ENCODE measurements around the gene RPAP3. TPM values are rescaled to one million over a fixed set of nuclear protein-coding genes. Genes with fewer than 3 reads are reported as not detected.
"Not testable (repeated sequence)": the region's sequence is repeated elsewhere in the genome, so short reads cannot be mapped to it uniquely, and the experiment has no call there.

RPAP3 gene
- total RNA-seq, 1 donor from 2014 or later, result 24.2 TPM

DNA sequence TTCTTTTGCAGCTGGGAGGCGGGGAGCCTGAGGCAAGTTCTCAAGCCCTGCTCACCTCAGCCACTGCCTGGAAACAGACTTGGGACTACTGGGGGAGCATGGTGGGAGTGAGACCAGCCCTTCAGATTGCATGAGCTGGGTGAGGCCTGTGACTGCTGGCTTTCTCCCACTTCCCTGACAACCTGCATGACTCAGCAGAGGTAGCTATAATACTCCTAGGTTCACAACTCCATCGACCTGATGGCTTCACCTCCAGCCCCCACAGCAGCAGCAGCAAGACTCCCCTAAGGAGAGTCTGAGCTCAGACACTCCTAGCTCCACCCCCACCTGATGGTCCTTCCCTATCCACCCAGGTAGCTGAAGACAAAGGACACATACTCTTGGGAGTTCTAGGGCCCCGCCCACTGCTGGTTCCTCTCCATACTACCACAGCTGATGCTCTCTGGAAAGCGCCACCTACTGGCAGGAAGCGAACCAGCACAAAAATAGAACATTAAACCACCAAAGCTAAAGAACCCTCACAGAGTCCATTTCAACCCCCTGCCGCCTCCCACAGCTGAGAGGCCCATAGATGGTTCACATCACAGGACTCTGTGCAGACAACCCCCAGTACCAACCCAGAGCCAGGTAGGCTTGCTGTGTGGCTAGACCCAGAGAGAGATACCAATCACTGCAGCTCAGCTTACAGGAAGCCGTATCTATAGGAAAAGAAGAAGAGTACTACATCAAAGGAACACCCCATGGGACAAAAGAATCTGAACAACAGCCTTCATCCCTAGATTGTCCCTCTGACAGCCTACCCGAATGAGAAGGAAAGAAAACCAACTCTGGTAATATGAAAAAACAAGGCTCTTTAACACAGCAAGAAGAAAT is 68.7 kb downstream of the RPAP3 start:
- H3K9me3 ChIP-seq (replicated peaks), result peaks cover 35% of the 10 kb centered on the region
- H3K4me3 ChIP-seq, result no peak overlapping the region
- DNase-seq, result peak; percentile 19
- peaks cover 8% of the 10 kb centered on the region for H3K36me3 ChIP-seq
- intact Hi-C loops (cut with micrococcal nuclease), result no loop called here
- H3K27ac ChIP-seq (replicated peaks), result no peak overlapping the region
- H3K4me1 ChIP-seq, result no peaks in the 10 kb centered on the region
- TF ChIP-seq, protein P1, sequence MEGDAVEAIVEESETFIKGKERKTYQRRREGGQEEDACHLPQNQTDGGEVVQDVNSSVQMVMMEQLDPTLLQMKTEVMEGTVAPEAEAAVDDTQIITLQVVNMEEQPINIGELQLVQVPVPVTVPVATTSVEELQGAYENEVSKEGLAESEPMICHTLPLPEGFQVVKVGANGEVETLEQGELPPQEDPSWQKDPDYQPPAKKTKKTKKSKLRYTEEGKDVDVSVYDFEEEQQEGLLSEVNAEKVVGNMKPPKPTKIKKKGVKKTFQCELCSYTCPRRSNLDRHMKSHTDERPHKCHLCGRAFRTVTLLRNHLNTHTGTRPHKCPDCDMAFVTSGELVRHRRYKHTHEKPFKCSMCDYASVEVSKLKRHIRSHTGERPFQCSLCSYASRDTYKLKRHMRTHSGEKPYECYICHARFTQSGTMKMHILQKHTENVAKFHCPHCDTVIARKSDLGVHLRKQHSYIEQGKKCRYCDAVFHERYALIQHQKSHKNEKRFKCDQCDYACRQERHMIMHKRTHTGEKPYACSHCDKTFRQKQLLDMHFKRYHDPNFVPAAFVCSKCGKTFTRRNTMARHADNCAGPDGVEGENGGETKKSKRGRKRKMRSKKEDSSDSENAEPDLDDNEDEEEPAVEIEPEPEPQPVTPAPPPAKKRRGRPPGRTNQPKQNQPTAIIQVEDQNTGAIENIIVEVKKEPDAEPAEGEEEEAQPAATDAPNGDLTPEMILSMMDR (IDR thresholded peaks at IDR 0.05; ENCODE audit: borderline replicate concordance), result peak; percentile 45
- H3K27me3 ChIP-seq (ENCODE audit: low read depth), result no peaks in the 10 kb centered on the region

DNA sequence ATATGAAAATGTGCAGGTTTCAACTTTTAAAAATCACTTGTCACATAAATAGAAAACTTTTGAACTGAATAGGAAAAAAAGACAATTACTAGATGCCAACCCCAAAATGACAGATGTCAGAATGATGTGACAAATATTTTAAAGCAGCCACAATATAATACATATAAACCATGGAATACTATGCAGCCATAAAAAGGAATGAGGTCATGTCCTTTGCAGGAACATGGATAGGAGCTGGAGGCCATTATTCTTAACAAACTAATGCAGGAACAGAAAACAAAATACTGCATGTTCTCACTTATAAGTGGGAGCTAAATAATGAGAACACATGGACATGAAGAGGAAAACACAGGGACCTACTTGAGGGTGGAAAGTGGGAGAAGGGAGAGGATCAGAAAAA is 70.1 kb downstream of the RPAP3 start:
- Histone ChIP-seq H3K9me3 (replicated peaks) (peaks cover 27% of the 10 kb centered on the region), H3K36me3 (peaks cover 18% of the 10 kb centered on the region)
- H3K27me3 ChIP-seq (ENCODE audit: low read depth); intact Hi-C loops (cut with micrococcal nuclease); H3K4me1 ChIP-seq; DNase-seq; H3K27ac ChIP-seq (replicated peaks); H3K4me3 ChIP-seq: not testable (repeated sequence)

DNA sequence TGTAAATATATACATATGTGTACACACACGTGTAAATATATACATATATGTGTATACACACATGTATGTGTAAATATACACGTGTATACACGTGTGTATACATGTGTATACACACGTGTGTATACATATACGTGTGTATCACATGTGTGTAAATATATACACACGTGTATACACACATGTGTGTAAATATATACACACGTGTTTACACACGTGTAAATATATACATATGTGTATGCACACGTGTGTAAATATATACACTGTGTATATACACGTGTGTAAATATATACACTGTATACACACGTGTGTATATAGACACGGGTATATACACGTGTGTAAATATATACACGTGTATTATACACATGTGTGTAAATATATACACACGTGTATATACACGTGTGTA is 71.7 kb downstream of the RPAP3 start:
- DNase-seq, result no peak
- TF ChIP-seq, protein P1 (IDR thresholded peaks at IDR 0.05; ENCODE audit: borderline replicate concordance), result no peak
- H3K36me3 ChIP-seq, result peaks cover 19% of the 10 kb centered on the region
- no peaks in the 10 kb centered on the region for H3K27me3 ChIP-seq (ENCODE audit: low read depth)
- intact Hi-C loops (cut with micrococcal nuclease), result no loop called here
- no peaks in the 10 kb centered on the region for H3K4me1 ChIP-seq
- H3K27ac ChIP-seq (replicated peaks), result no peak overlapping the region
- H3K4me3 ChIP-seq, result no peak overlapping the region
- peaks cover 21% of the 10 kb centered on the region for H3K9me3 ChIP-seq (replicated peaks)

DNA sequence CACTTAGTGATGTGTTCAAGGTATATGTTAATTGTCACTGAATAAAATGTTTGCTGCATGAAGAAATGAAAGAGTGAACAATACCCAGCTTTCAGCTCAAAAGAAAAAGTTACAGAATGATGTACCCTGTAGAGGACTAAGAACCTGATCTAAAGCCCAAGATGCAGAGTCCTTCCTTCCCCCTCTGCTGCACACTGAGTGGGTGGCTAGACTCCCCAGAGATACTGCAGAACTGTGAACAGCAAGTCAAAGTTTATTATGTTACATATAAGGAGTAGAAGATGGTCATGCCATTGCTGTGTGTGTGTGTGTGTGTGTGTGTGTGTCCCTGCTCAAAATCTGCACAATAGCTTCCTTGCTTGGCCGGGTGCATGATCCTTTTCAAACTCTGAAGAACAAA is 83.9 kb downstream of the RPAP3 start:
- TF ChIP-seq, protein P1 (IDR thresholded peaks at IDR 0.05; ENCODE audit: borderline replicate concordance), result no peak
- DNase-seq, result no peak
- Histone ChIP-seq H3K9me3 (replicated peaks) (peaks cover 9% of the 10 kb centered on the region), H3K4me3 (no peak overlapping the region), H3K4me1 (no peaks in the 10 kb centered on the region), H3K27me3 (ENCODE audit: low read depth) (no peaks in the 10 kb centered on the region), H3K27ac (replicated peaks) (no peak overlapping the region), H3K36me3 (peaks cover 4% of the 10 kb centered on the region)
- intact Hi-C loops (cut with micrococcal nuclease), result no loop called here

DNA sequence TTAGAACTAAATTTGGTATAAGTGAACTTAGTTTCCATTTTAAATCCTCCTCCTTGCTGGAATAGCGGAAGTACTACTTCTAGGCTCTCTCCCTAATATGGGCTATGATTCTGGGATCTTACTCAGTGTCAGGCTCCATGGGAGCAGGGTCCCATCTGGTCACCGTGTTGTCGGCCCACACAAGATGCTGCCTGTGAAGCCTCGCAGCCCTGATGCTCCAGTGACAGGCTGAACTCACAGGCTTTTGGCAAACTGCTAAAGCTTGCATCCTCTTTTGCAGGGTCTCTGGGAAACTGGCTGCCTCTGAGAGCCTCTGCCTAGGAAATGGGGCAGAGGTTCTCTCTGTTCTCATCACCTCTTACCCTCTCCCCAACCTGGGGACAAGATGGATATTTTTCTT is 88.4 kb downstream of the RPAP3 start:
- no peak overlapping the region for H3K4me3 ChIP-seq
- peaks cover 5% of the 10 kb centered on the region for H3K36me3 ChIP-seq
- no peaks in the 10 kb centered on the region for H3K4me1 ChIP-seq
- TF ChIP-seq, protein P1 (IDR thresholded peaks at IDR 0.05; ENCODE audit: borderline replicate concordance), result no peak
- no peak overlapping the region for H3K27ac ChIP-seq (replicated peaks)
- no peak for DNase-seq
- H3K27me3 ChIP-seq (ENCODE audit: low read depth), result no peaks in the 10 kb centered on the region
- intact Hi-C loops (cut with micrococcal nuclease), result no loop called here
- H3K9me3 ChIP-seq (replicated peaks), result peaks cover 11% of the 10 kb centered on the region

DNA sequence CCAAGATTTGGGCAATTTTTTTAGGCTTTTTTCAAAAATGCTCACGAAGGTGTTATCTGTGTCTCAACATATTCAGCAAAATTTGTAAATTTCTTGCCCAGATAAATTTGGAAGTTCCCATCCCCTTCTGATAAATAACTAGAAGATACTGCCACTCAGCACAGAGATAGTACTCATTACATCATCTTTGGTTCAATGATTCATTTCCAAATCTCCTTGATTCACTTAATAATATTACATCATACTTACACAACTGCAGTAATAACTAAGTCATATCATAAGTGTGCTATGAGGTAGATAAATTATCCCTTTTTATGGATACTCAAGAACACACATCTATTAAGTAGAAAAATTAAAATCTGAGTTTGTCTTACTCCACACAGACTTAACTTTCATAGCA is 89.4 kb downstream of the RPAP3 start:
- TF ChIP-seq, protein P1 (IDR thresholded peaks at IDR 0.05; ENCODE audit: borderline replicate concordance), result no peak
- no peak for DNase-seq
- Histone ChIP-seq H3K27me3 (ENCODE audit: low read depth) (no peaks in the 10 kb centered on the region), H3K4me1 (no peaks in the 10 kb centered on the region), H3K27ac (replicated peaks) (no peak overlapping the region), H3K9me3 (replicated peaks) (peaks cover 11% of the 10 kb centered on the region), H3K4me3 (no peak overlapping the region), H3K36me3 (peaks cover 5% of the 10 kb centered on the region)
- intact Hi-C loops (cut with micrococcal nuclease), result no loop called here
